NCI-H2107 (cell line): ENCODE measurements around the gene NSMF.
"Not testable (repeated sequence)": the region's sequence is repeated elsewhere in the genome, so short reads cannot be mapped to it uniquely, and the experiment has no call there.

Experiments used
- DNase-seq: peaks from one replicate; lab custom pipeline; 2025; lab: John Stamatoyannopoulos, UW

Gene NSMF

GRCh38 chr9:137477778-137478612 is 18.9 kb upstream of the NSMF start:
- no peak for DNase-seq

- no peak for DNase-seq
Observed at GRCh38 chr9:137476856-137477255, 17.7 kb upstream of the NSMF start.

- no peak for DNase-seq
Observed at GRCh38 chr9:137475666-137476065, 16.5 kb upstream of the NSMF start.

GRCh38 chr9:137474271-137474670 is 15.1 kb upstream of the NSMF start:
- DNase-seq, result no peak

GRCh38 chr9:137470785-137471184 is 11.7 kb upstream of the NSMF start:
- no peak for DNase-seq

GRCh38 chr9:137467896-137468295 is 8.8 kb upstream of the NSMF start:
- no peak for DNase-seq

GRCh38 chr9:137467161-137467581 is 8.0 kb upstream of the NSMF start:
- DNase-seq, result no peak

GRCh38 chr9:137466389-137467085 is 7.4 kb upstream of the NSMF start:
- not testable (repeated sequence) for DNase-seq

- no peak for DNase-seq
Observed at GRCh38 chr9:137465720-137466388, 6.7 kb upstream of the NSMF start.

GRCh38 chr9:137465000-137465719 is 6.0 kb upstream of the NSMF start:
- DNase-seq, result no peak

- no peak for DNase-seq
Observed at GRCh38 chr9:137464291-137464999, 5.3 kb upstream of the NSMF start.

- DNase-seq, result no peak
Observed at GRCh38 chr9:137463931-137464290, 4.8 kb upstream of the NSMF start.

GRCh38 chr9:137462986-137463930 is 4.1 kb upstream of the NSMF start:
- no peak for DNase-seq

GRCh38 chr9:137462396-137462985 is 3.4 kb upstream of the NSMF start:
- no peak for DNase-seq

- DNase-seq, result no peak
Observed at GRCh38 chr9:137461663-137462395, 2.7 kb upstream of the NSMF start.

- no peak for DNase-seq
Observed at GRCh38 chr9:137461316-137461662, 2.2 kb upstream of the NSMF start.

GRCh38 chr9:137460363-137461315 is 1.5 kb upstream of the NSMF start:
- no peak for DNase-seq
